ENCODE data around the gene BSG.

Gene BSG

GRCh38 chr19:584240-585001, 12.0 kb downstream of the BSG start:
- intact Hi-C loops (cut with DNase I) = loop anchor here (5.0 kb wide), 1 partner anchor 148 kb away; no protein-coding TSS in a partner anchor
- DNase-seq = peak in 7 of 10 donors; percentile 58 to 96 (median 68)

GRCh38 chr19:585146-585545, 12.8 kb downstream of the BSG start:
- intact Hi-C loops (cut with DNase I) = loop anchor here (5.0 kb wide), 1 partner anchor 147 kb away; no protein-coding TSS in a partner anchor

GRCh38 chr19:585551-586110, 13.2 kb downstream of the BSG start:
- intact Hi-C loops (cut with DNase I) = loop anchor here (5.0 kb wide), 1 partner anchor 147 kb away; no protein-coding TSS in a partner anchor
- DNase-seq = peak in 2 of 10 donors; percentile 1 to 82

More at GRCh38 chr19:585146-585545, 12.8 kb downstream of the BSG start:
- DNase-seq = peak in 1 of 10 donors; percentile 82

- intact Hi-C loops (cut with DNase I) = loop anchor here (5.0 kb wide), 1 partner anchor 144 kb away; no protein-coding TSS in a partner anchor
- peak; percentile 82 to 99 (median 90) for DNase-seq
Observed at GRCh38 chr19:588093-588740, 15.8 kb downstream of the BSG start.

- intact Hi-C loops (cut with DNase I) = loop anchor here (5.0 kb wide), 1 partner anchor 143 kb away; no protein-coding TSS in a partner anchor
Observed at GRCh38 chr19:588741-589692, 16.6 kb downstream of the BSG start.

GRCh38 chr19:589693-590395, 17.4 kb downstream of the BSG start, which contains the start of gene HCN2:
TSS of gene HCN2 (plus strand) at chr19:589881. CDS start at chr19:589946, 65 bp downstream.
- no peak for DNase-seq
- intact Hi-C loops (cut with DNase I) = loop anchor here (5.0 kb wide), 1 partner anchor 142 kb away; no protein-coding TSS in a partner anchor

More at GRCh38 chr19:588741-589692, 16.6 kb downstream of the BSG start:
- DNase-seq = peak in 1 of 10 donors; percentile 89

GRCh38 chr19:590396-590745, 18.0 kb downstream of the BSG start:
- DNase-seq = no peak
- intact Hi-C loops (cut with DNase I) = no loop called here

GRCh38 chr19:590750-591098, 18.3 kb downstream of the BSG start:
- no peak for DNase-seq
- intact Hi-C loops (cut with DNase I) = no loop called here

GRCh38 chr19:591099-591958, 18.9 kb downstream of the BSG start:
- DNase-seq = peak in 2 of 10 donors; percentile 64 to 86

GRCh38 chr19:592101-592500, 19.7 kb downstream of the BSG start:
- DNase-seq = no peak
- intact Hi-C loops (cut with DNase I) = no loop called here

More at GRCh38 chr19:591099-591958, 18.9 kb downstream of the BSG start:
- intact Hi-C loops (cut with DNase I) = no loop called here

GRCh38 chr19:593055-593454, 20.7 kb downstream of the BSG start:
- intact Hi-C loops (cut with DNase I) = no loop called here
- DNase-seq = no peak

- intact Hi-C loops (cut with DNase I) = no loop called here
- DNase-seq = no peak
Observed at GRCh38 chr19:593505-593904, 21.1 kb downstream of the BSG start.

GRCh38 chr19:594265-594870, 22.0 kb downstream of the BSG start:
- DNase-seq = no peak
- intact Hi-C loops (cut with DNase I) = no loop called here

- intact Hi-C loops (cut with DNase I) = no loop called here
- DNase-seq = no peak
Observed at GRCh38 chr19:595326-596262, 23.2 kb downstream of the BSG start.

GRCh38 chr19:596263-596655, 23.9 kb downstream of the BSG start:
- intact Hi-C loops (cut with DNase I) = no loop called here
- DNase-seq = no peak

GRCh38 chr19:597406-598315, 25.3 kb downstream of the BSG start:
- DNase-seq = no peak
- intact Hi-C loops (cut with DNase I) = no loop called here
